Measurements from ENCODE around the gene RIOK1.

RIOK1 gene

DNA sequence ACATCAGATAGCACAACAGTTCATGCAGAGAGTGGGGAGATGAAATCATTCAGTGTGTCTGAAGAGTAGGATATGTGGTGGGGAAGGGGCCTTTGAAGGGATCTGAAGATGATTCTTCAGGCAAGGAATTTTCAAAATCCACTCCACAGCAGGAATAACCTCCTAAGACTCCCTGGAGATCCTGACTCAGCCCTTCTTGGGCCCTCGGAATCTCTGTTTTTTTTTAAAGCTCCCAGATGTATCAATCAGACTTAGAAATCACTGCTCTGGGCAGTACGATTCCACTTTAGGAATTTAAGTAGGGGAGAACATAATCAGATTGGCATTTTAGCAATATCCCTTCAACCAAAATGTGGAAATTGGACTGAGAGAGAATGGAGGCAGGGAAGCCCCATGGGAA is 55.5 kb downstream of the RIOK1 start:
- Histone ChIP-seq H3K4me3 (ENCODE audit: low read length) (no peak overlapping the region), H2BK5ac (ENCODE audit: low read length) (no peak overlapping the region), H3K56ac (ENCODE audit: low read length) (no peak overlapping the region), H3K23ac (ENCODE audit: low read length) (no peak overlapping the region), H2BK120ac (ENCODE audit: low read depth, low read length) (no peak overlapping the region), H2BK15ac (replicated peaks; ENCODE audit: low read depth) (no peak overlapping the region), H3K36me3 (ENCODE audit: control insufficient read depth, insufficient read depth, low read length) (no peaks in the 10 kb centered on the region), H4K8ac (ENCODE audit: low read depth, low read length) (no peak overlapping the region), H3K27me3 (ENCODE audit: insufficient read depth, low read length, poor library complexity) (no peaks in the 10 kb centered on the region), H4K5ac (ENCODE audit: low read length) (no peak overlapping the region), H3K4me2 (ENCODE audit: low read length) (no peak overlapping the region), H3K18ac (ENCODE audit: low read length) (no peak overlapping the region), H3K4ac (ENCODE audit: low read depth, low read length) (no peak overlapping the region), H3K9ac (ENCODE audit: low read length) (no peak overlapping the region), H3K79me2 (ENCODE audit: control insufficient read depth, insufficient read depth, low read length) (no peaks in the 10 kb centered on the region), H3K27ac (ENCODE audit: low read depth, low read length) (no peak overlapping the region), H3K4me1 (ENCODE audit: control insufficient read depth, low read depth, low read length) (no peaks in the 10 kb centered on the region), H2AK5ac (ENCODE audit: low read length) (no peak overlapping the region), H3K79me1 (ENCODE audit: low read length) (no peaks in the 10 kb centered on the region)
- WGBS (ENCODE audit: extremely low coverage, insufficient coverage, low lambda C conversion rate) = no CpG with 5 or more reads among the region's 2 CpGs
- DNase-seq = no peak

DNA sequence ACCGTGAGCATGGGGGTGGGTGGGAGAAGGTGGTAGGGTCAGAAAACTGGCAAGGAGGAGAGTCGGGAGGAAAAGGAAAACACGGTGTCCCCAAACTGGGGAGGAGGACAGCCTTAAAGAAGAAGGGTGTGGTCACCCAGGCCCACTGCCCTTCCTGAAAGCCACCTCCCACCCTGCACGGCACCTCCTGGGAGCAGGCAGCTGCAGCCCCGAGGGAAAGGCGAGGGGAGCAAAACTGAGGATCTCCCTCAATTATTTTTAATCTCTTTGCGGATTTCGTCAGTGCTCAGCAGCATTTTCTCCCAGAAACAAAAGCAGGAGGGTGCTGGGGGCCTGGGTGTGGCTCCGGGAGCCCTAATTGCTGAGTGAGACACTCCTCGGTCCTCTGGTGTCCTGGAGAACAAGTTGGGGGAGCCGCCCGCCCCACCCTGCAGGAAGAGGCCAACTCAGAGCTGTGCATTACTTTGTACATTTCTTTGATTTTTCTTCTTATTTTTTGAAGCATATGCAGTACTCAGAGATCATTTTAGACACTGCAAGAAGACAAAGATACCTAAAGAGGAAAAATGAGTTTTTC is 56.4 kb downstream of the RIOK1 start:
- H4K5ac ChIP-seq (ENCODE audit: low read length) = no peak overlapping the region
- H3K9ac ChIP-seq (ENCODE audit: low read length) = no peak overlapping the region
- H3K23ac ChIP-seq (ENCODE audit: low read length) = no peak overlapping the region
- H3K4me3 ChIP-seq (ENCODE audit: low read length) = no peak overlapping the region
- H2BK5ac ChIP-seq (ENCODE audit: low read length) = no peak overlapping the region
- H3K79me2 ChIP-seq (ENCODE audit: control insufficient read depth, insufficient read depth, low read length) = no peaks in the 10 kb centered on the region
- no peak overlapping the region for H4K8ac ChIP-seq (ENCODE audit: low read depth, low read length)
- H3K27me3 ChIP-seq (ENCODE audit: insufficient read depth, low read length, poor library complexity) = no peaks in the 10 kb centered on the region
- no peak overlapping the region for H3K27ac ChIP-seq (ENCODE audit: low read depth, low read length)
- no peak overlapping the region for H3K18ac ChIP-seq (ENCODE audit: low read length)
- no peak overlapping the region for H3K4me2 ChIP-seq (ENCODE audit: low read length)
- H3K4me1 ChIP-seq (ENCODE audit: control insufficient read depth, low read depth, low read length) = no peaks in the 10 kb centered on the region
- no peaks in the 10 kb centered on the region for H3K79me1 ChIP-seq (ENCODE audit: low read length)
- WGBS (ENCODE audit: extremely low coverage, insufficient coverage, low lambda C conversion rate) = no CpG with 5 or more reads among the region's 12 CpGs
- no peak overlapping the region for H2BK15ac ChIP-seq (replicated peaks; ENCODE audit: low read depth)
- no peak overlapping the region for H2BK120ac ChIP-seq (ENCODE audit: low read depth, low read length)
- no peak for DNase-seq
- no peak overlapping the region for H3K4ac ChIP-seq (ENCODE audit: low read depth, low read length)
- no peaks in the 10 kb centered on the region for H3K36me3 ChIP-seq (ENCODE audit: control insufficient read depth, insufficient read depth, low read length)
- H3K56ac ChIP-seq (ENCODE audit: low read length) = no peak overlapping the region
- no peak overlapping the region for H2AK5ac ChIP-seq (ENCODE audit: low read length)

DNA sequence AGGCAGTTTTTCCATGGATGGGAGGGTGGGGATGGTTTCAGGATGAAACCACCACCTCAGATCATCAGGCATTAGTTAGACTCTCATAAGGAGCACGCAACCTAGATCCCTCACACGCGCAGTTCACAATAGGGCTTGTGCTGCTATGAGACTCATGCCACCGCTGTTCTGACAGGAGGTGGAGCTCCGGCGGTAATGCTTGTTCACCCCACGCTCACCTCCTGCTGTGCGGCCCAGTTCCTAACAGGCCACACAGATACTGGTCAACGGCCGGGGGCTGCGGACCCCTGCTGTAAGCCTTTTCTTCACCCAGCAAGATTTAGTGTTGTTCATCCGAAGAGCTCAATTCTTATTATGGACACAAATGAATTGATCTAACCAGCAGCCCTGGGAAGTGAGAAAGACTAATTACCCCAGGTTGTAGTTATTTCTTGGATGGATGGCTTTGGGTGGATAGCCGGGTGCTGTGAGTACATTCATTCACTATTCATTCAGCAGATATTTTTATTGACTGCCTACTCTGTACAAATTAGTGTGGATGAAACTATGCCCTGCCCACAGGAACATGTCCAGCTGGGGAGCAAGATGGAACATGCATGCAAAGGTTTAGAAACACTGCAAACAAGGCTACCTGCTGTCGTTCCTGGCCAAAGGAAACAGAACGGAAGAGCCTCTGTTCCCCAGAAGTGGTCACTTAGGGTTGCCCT is 57.2 kb downstream of the RIOK1 start:
- no peak for DNase-seq
- Histone ChIP-seq H3K27me3 (ENCODE audit: insufficient read depth, low read length, poor library complexity) (no peaks in the 10 kb centered on the region), H3K4me3 (ENCODE audit: low read length) (no peak overlapping the region), H2BK120ac (ENCODE audit: low read depth, low read length) (no peak overlapping the region), H3K23ac (ENCODE audit: low read length) (no peak overlapping the region), H2AK5ac (ENCODE audit: low read length) (no peak overlapping the region), H3K4me2 (ENCODE audit: low read length) (no peak overlapping the region), H4K5ac (ENCODE audit: low read length) (no peak overlapping the region), H3K36me3 (ENCODE audit: control insufficient read depth, insufficient read depth, low read length) (no peaks in the 10 kb centered on the region), H4K8ac (ENCODE audit: low read depth, low read length) (no peak overlapping the region), H3K9ac (ENCODE audit: low read length) (no peak overlapping the region), H3K27ac (ENCODE audit: low read depth, low read length) (no peak overlapping the region), H3K4me1 (ENCODE audit: control insufficient read depth, low read depth, low read length) (no peaks in the 10 kb centered on the region), H3K79me1 (ENCODE audit: low read length) (no peaks in the 10 kb centered on the region), H2BK5ac (ENCODE audit: low read length) (no peak overlapping the region), H3K56ac (ENCODE audit: low read length) (no peak overlapping the region), H3K79me2 (ENCODE audit: control insufficient read depth, insufficient read depth, low read length) (no peaks in the 10 kb centered on the region), H3K18ac (ENCODE audit: low read length) (no peak overlapping the region), H2BK15ac (replicated peaks; ENCODE audit: low read depth) (no peak overlapping the region), H3K4ac (ENCODE audit: low read depth, low read length) (no peak overlapping the region)
- no CpG with 5 or more reads among the region's 15 CpGs for WGBS (ENCODE audit: extremely low coverage, insufficient coverage, low lambda C conversion rate)

DNA sequence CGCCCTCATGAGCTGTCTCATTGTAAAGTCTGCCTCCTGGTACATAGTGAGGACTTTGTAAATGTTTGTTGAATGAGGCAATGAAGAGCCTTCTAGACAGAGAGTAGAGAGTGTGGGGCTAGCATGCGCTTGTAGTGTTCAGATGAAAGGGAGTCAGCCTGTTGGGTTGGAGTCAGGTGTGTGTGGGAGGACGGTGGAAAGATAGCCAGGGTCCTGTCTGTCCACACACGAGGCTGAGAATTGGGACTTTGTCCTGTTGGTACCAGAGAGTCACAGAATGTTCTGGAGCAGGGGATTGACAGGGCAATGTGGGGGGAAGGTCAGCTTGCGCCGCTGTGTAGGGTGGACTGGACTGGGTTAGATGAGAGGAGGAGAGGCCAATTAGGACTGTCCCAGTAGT is 58.6 kb downstream of the RIOK1 start:
- Histone ChIP-seq H2BK120ac (ENCODE audit: low read depth, low read length) (no peak overlapping the region), H2BK5ac (ENCODE audit: low read length) (no peak overlapping the region), H3K4me1 (ENCODE audit: control insufficient read depth, low read depth, low read length) (no peaks in the 10 kb centered on the region), H4K5ac (ENCODE audit: low read length) (no peak overlapping the region), H3K79me2 (ENCODE audit: control insufficient read depth, insufficient read depth, low read length) (no peaks in the 10 kb centered on the region), H3K27ac (ENCODE audit: low read depth, low read length) (no peak overlapping the region), H3K4me3 (ENCODE audit: low read length) (no peak overlapping the region), H3K23ac (ENCODE audit: low read length) (no peak overlapping the region), H3K27me3 (ENCODE audit: insufficient read depth, low read length, poor library complexity) (no peaks in the 10 kb centered on the region), H2BK15ac (replicated peaks; ENCODE audit: low read depth) (no peak overlapping the region), H3K18ac (ENCODE audit: low read length) (no peak overlapping the region), H3K9ac (ENCODE audit: low read length) (no peak overlapping the region), H4K8ac (ENCODE audit: low read depth, low read length) (no peak overlapping the region), H3K36me3 (ENCODE audit: control insufficient read depth, insufficient read depth, low read length) (no peaks in the 10 kb centered on the region), H3K56ac (ENCODE audit: low read length) (no peak overlapping the region), H3K4ac (ENCODE audit: low read depth, low read length) (no peak overlapping the region), H2AK5ac (ENCODE audit: low read length) (no peak overlapping the region), H3K79me1 (ENCODE audit: low read length) (no peaks in the 10 kb centered on the region), H3K4me2 (ENCODE audit: low read length) (no peak overlapping the region)
- no CpG with 5 or more reads among the region's 6 CpGs for WGBS (ENCODE audit: extremely low coverage, insufficient coverage, low lambda C conversion rate)
- no peak for DNase-seq

DNA sequence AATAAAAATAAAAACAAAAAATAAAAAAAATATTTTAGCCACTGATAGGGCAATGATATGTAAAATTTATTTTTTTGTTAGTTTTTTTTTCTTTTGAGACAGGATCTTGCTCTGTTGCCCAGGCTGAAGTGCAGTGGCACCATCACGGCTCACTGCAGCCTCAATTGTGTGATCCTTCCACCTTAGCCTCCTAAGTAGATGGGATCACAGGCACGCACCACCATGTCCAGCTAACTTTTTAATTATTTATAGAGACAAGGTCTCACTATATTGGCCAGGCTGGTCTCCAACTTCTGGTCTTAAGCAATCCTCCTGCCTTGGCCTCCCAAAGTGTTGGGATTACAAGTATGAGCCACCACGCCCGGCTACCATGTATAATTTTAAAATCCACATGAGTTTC is 59.4 kb downstream of the RIOK1 start:
- Histone ChIP-seq H3K4me1 (ENCODE audit: control insufficient read depth, low read depth, low read length) (no peaks in the 10 kb centered on the region), H2AK5ac (ENCODE audit: low read length) (no peak overlapping the region), H3K79me1 (ENCODE audit: low read length) (no peaks in the 10 kb centered on the region), H3K4me3 (ENCODE audit: low read length) (no peak overlapping the region), H2BK15ac (replicated peaks; ENCODE audit: low read depth) (no peak overlapping the region), H2BK5ac (ENCODE audit: low read length) (no peak overlapping the region), H3K27me3 (ENCODE audit: insufficient read depth, low read length, poor library complexity) (no peaks in the 10 kb centered on the region), H3K9ac (ENCODE audit: low read length) (no peak overlapping the region), H3K79me2 (ENCODE audit: control insufficient read depth, insufficient read depth, low read length) (no peaks in the 10 kb centered on the region), H3K18ac (ENCODE audit: low read length) (no peak overlapping the region), H3K36me3 (ENCODE audit: control insufficient read depth, insufficient read depth, low read length) (no peaks in the 10 kb centered on the region), H3K23ac (ENCODE audit: low read length) (no peak overlapping the region), H3K4ac (ENCODE audit: low read depth, low read length) (no peak overlapping the region), H2BK120ac (ENCODE audit: low read depth, low read length) (no peak overlapping the region), H3K56ac (ENCODE audit: low read length) (no peak overlapping the region), H3K4me2 (ENCODE audit: low read length) (no peak overlapping the region), H3K27ac (ENCODE audit: low read depth, low read length) (no peak overlapping the region), H4K5ac (ENCODE audit: low read length) (no peak overlapping the region), H4K8ac (ENCODE audit: low read depth, low read length) (no peak overlapping the region)
- DNase-seq = no peak
- whole genome bisulfite sequencing (ENCODE audit: extremely low coverage, insufficient coverage, low lambda C conversion rate) = no CpG with 5 or more reads among the region's 4 CpGs

DNA sequence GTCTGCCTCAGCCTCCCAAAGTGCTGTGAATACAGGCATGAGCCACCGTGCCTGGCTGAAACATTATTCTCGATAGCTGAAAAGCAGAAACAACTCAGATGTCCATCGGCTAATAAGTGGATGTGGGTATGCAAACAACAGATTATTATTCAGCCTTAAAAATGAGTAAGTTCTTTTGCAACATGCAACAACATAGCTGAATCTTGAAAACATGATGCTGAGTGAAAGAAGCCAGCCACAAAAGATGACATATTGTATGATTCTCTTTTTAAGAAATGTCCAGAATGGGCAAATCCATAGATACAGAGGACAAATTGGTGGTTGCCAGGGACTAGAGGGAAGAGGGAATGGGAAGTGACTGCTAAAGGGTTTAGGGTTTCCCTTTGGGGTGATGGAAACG is 61.7 kb downstream of the RIOK1 start:
- H3K23ac ChIP-seq (ENCODE audit: low read length) = no peak overlapping the region

More for the DNA sequence above, 61.7 kb downstream of the RIOK1 start:
- Histone ChIP-seq H3K27ac (ENCODE audit: low read depth, low read length) (no peak overlapping the region), H3K4me1 (ENCODE audit: control insufficient read depth, low read depth, low read length) (no peaks in the 10 kb centered on the region), H2BK15ac (replicated peaks; ENCODE audit: low read depth) (no peak overlapping the region), H4K8ac (ENCODE audit: low read depth, low read length) (no peak overlapping the region), H2BK120ac (ENCODE audit: low read depth, low read length) (no peak overlapping the region), H3K79me1 (ENCODE audit: low read length) (no peaks in the 10 kb centered on the region), H3K36me3 (ENCODE audit: control insufficient read depth, insufficient read depth, low read length) (no peaks in the 10 kb centered on the region), H3K79me2 (ENCODE audit: control insufficient read depth, insufficient read depth, low read length) (no peaks in the 10 kb centered on the region), H3K27me3 (ENCODE audit: insufficient read depth, low read length, poor library complexity) (no peaks in the 10 kb centered on the region), H2BK5ac (ENCODE audit: low read length) (no peak overlapping the region), H4K5ac (ENCODE audit: low read length) (no peak overlapping the region), H3K56ac (ENCODE audit: low read length) (no peak overlapping the region), H3K18ac (ENCODE audit: low read length) (no peak overlapping the region), H2AK5ac (ENCODE audit: low read length) (no peak overlapping the region), H3K9ac (ENCODE audit: low read length) (no peak overlapping the region), H3K4me2 (ENCODE audit: low read length) (no peak overlapping the region), H3K4ac (ENCODE audit: low read depth, low read length) (no peak overlapping the region), H3K4me3 (ENCODE audit: low read length) (no peak overlapping the region)
- no peak for DNase-seq
- WGBS (ENCODE audit: extremely low coverage, insufficient coverage, low lambda C conversion rate) = no CpG with 5 or more reads among the region's 4 CpGs
